Osteocyte (in vitro differentiated cells): ENCODE measurements around the gene PHF23. TPM values are rescaled to one million over a fixed set of nuclear protein-coding genes. Genes with fewer than 3 reads are reported as not detected.

Experiments
- DNase-seq: peaks from one replicate; pipeline ENCODE4 v3.0.0; 2021; ENCODE audit warnings: mixed read lengths; ENCODE audit not compliant: unreplicated experiment; ENCODE audit errors: extremely low spot score
- H3K27ac Mint-ChIP-seq: one replicate; pipeline ENCODE4 v1.8.0; 2021; ENCODE audit warnings: mild to moderate bottlenecking, mixed read lengths; ENCODE audit not compliant: unreplicated experiment
- H3K27me3 Mint-ChIP-seq: one replicate; pipeline ENCODE4 v1.8.0; 2021; ENCODE audit warnings: mixed read lengths; ENCODE audit not compliant: unreplicated experiment
- H3K36me3 Mint-ChIP-seq: one replicate; pipeline ENCODE4 v1.8.0; 2021; ENCODE audit warnings: mixed read lengths; ENCODE audit not compliant: unreplicated experiment
- H3K4me1 Mint-ChIP-seq: one replicate; pipeline ENCODE4 v1.8.0; 2021; ENCODE audit warnings: mixed read lengths; ENCODE audit not compliant: unreplicated experiment
- H3K4me3 Mint-ChIP-seq: one replicate; pipeline ENCODE4 v1.8.0; 2021; ENCODE audit warnings: mild to moderate bottlenecking, moderate library complexity, mixed read lengths; ENCODE audit not compliant: unreplicated experiment
- H3K9me3 Mint-ChIP-seq: one replicate; pipeline ENCODE4 v1.8.0; 2021; ENCODE audit warnings: mixed read lengths; ENCODE audit not compliant: unreplicated experiment
- CTCF ChIP-seq: fragments of 200-600 bp; sonication (generic); IDR thresholded peaks from 2 replicates; pipeline ENCODE4 v1.5.0; 2021; ENCODE audit warnings: antibody characterized with exemption, mild to moderate bottlenecking, moderate library complexity
- total RNA-seq: library from RNA; stranded (reverse); gene quantifications from 2 replicates; pipeline ENCODE4 v1.2.1, GENCODE V29; 2021

Gene PHF23
- total RNA-seq, 1 donor from 2014 or later = 51.6 TPM

GRCh38 chr17:7235693-7236665 lies 3.3 kb downstream of the PHF23 start:
- Mint-ChIP-seq H3K27me3 (no peaks in the 10 kb centered on the region), H3K36me3 (peaks cover 27% of the 10 kb centered on the region), H3K27ac (peak overlapping the region; percentile 97), H3K4me1 (peaks cover 61% of the 10 kb centered on the region), H3K4me3 (peak overlapping the region; percentile 50), H3K9me3 (no peaks in the 10 kb centered on the region)
- no peak for TF ChIP-seq CTCF
- DNase-seq = no peak

- H3K4me1 Mint-ChIP-seq = peaks cover 50% of the 10 kb centered on the region
- peaks cover 31% of the 10 kb centered on the region for H3K36me3 Mint-ChIP-seq
- peak; percentile 98 for DNase-seq
- H3K27ac Mint-ChIP-seq = peak within 1 kb of the TSS; percentile 97
- H3K27me3 Mint-ChIP-seq = no peaks in the 10 kb centered on the region
- TF ChIP-seq CTCF = no peak
- no peaks in the 10 kb centered on the region for H3K9me3 Mint-ChIP-seq
- peak within 1 kb of the TSS; percentile 95 for H3K4me3 Mint-ChIP-seq
These were observed 4.9 kb downstream of the PHF23 start, which contains the start of gene DVL2 for GRCh38 chr17:7234083-7234951. Gene DVL2, minus strand, starts transcription at chr17:7234517. Its CDS starts 255 bp downstream, at chr17:7234262.

- Mint-ChIP-seq H3K27ac (peak overlapping the region; percentile 97), H3K27me3 (no peaks in the 10 kb centered on the region), H3K36me3 (peaks cover 36% of the 10 kb centered on the region), H3K9me3 (no peaks in the 10 kb centered on the region), H3K4me1 (peaks cover 50% of the 10 kb centered on the region), H3K4me3 (peak overlapping the region; percentile 95)
- DNase-seq = no peak
- no peak for TF ChIP-seq CTCF
These were observed 5.6 kb downstream of the PHF23 start for GRCh38 chr17:7233701-7234082.

- Mint-ChIP-seq H3K27me3 (no peaks in the 10 kb centered on the region), H3K4me3 (peak overlapping the region; percentile 95), H3K9me3 (no peaks in the 10 kb centered on the region), H3K4me1 (peaks cover 45% of the 10 kb centered on the region), H3K27ac (no peak overlapping the region), H3K36me3 (peaks cover 41% of the 10 kb centered on the region)
- TF ChIP-seq CTCF = no peak
- no peak for DNase-seq
These were observed 7.1 kb downstream of the PHF23 start for GRCh38 chr17:7232114-7232513.
